K562 (cell line): ENCODE data around the gene CCN6. TPM values are rescaled to one million over a fixed set of nuclear protein-coding genes. Genes with fewer than 3 reads are reported as not detected.

Experiments used
- ATAC-seq: fragments of 200-7000 bp; cut with Tn5 transposase; 3 replicates; pipeline ENCODE4 v1.9.1; 2020; ENCODE audit warnings: moderate library complexity
- BruUV-seq: library from RNA; stranded (reverse); fragments of 400-500 nt; replicated peaks from 2 replicates; lab custom pipeline; 2021; lab: Mats Ljungman, UMichigan
- CTCF ChIA-PET: fragments of 300-600 bp; formaldehyde crosslinking; extraction: SDS; loops from one replicate; lab custom pipeline; 2021; ENCODE audit warnings: low intra/inter-chr PET ratio; lab: Yijun Ruan, JAX
- POLR2A ChIA-PET: fragments of 300-600, 350-650 bp; sonication (Branson Sonifier 250); formaldehyde crosslinking; extraction: SDS; loops from one replicate; lab custom pipeline; 2021; ENCODE audit warnings: antibody characterized with exemption, inconsistent platforms; lab: Yijun Ruan, JAX
- DNase-seq, 4 experiments: peaks; one replicate each; pipeline versions ENCODE4 v3.0.0 to v3.0.0-alpha.2; 2011 to 2018; ENCODE audit warnings: low spot score in 3 of 4, mixed read lengths in 3 of 4; ENCODE audit errors: extremely low read depth in 1 of 4
- FAIRE-seq: peaks from 2 replicates; lab custom pipeline; 2011; peaks lifted over from hg19 to GRCh38; lab: Jason Lieb, UNC
- H2AFZ ChIP-seq: 2 replicates; pipeline ENCODE4 v1.6.0; 2011; ENCODE audit warnings: low read depth, low read length, control low read depth, inconsistent platforms
- H3K27ac ChIP-seq: fragments of 200-600 bp; 3 replicates; pipeline ENCODE4 v1.8.0; 2011; ENCODE audit warnings: low read depth, mild to moderate bottlenecking, control low read depth, inconsistent platforms, low read length, moderate library complexity, mixed read lengths; ENCODE audit errors: extremely low read depth
- H3K27me3 ChIP-seq, 2 experiments: fragments of 300-600 bp in 1 of 2; 2 replicates in 1 of 2; 3 replicates in 1 of 2; pipeline versions ENCODE4 v1.6.0 to v1.8.0; 2011; ENCODE audit warnings: inconsistent platforms in 2 of 2, low read length in 2 of 2, mild to moderate bottlenecking in 1 of 2, mixed read lengths in 1 of 2, moderate library complexity in 1 of 2; ENCODE audit not compliant: control insufficient read depth in 2 of 2, insufficient read depth in 2 of 2
- H3K36me3 ChIP-seq: fragments of 300-600 bp; 3 replicates; pipeline ENCODE4 v1.8.0; 2011; ENCODE audit warnings: mild to moderate bottlenecking, low read length, inconsistent platforms; ENCODE audit not compliant: control insufficient read depth, insufficient read depth
- H3K4me1 ChIP-seq, 2 experiments: fragments of 200-600 bp in 1 of 2; replicated peaks in 1 of 2; 2 replicates in 1 of 2; 3 replicates in 1 of 2; pipeline versions ENCODE4 v1.5.1 to v1.8.0; 2011; ENCODE audit warnings: inconsistent platforms in 2 of 2, low read length in 2 of 2, mild to moderate bottlenecking in 1 of 2, mixed read lengths in 1 of 2, moderate library complexity in 1 of 2; ENCODE audit not compliant: control insufficient read depth in 2 of 2, insufficient read depth in 2 of 2
- H3K4me2 ChIP-seq: 2 replicates; pipeline ENCODE4 v1.6.1; 2011; ENCODE audit warnings: low read length, control low read depth, inconsistent platforms, mixed read lengths; ENCODE audit not compliant: insufficient read depth
- H3K4me3 ChIP-seq: fragments of 200-600 bp; sonication (generic), shearing (Covaris generic); 2 replicates; pipeline ENCODE4 v1.5.1; 2016; ENCODE audit warnings: control low read depth, inconsistent platforms
- H3K79me2 ChIP-seq: fragments of 200-600 bp; 3 replicates; pipeline ENCODE4 v1.8.0; 2011; ENCODE audit warnings: low read length, inconsistent platforms; ENCODE audit not compliant: control insufficient read depth, insufficient read depth
- H3K9ac ChIP-seq, 2 experiments: 2 replicates each; pipeline versions ENCODE4 v1.6.0 to v1.6.1; 2011; ENCODE audit warnings: low read depth in 2 of 2, low read length in 2 of 2, control low read depth in 1 of 2, inconsistent platforms in 1 of 2, mild to moderate bottlenecking in 1 of 2, mixed read lengths in 1 of 2; ENCODE audit not compliant: insufficient read depth in 1 of 2
- H3K9me1 ChIP-seq: one replicate; pipeline ENCODE4 v1.6.0; 2011; ENCODE audit warnings: inconsistent platforms, mild to moderate bottlenecking, low read length, moderate library complexity; ENCODE audit not compliant: control insufficient read depth, insufficient read depth
- H3K9me3 ChIP-seq: replicated peaks from 2 replicates; pipeline ENCODE4 v1.5.1; 2011; ENCODE audit warnings: low read depth, low read length, inconsistent platforms; ENCODE audit not compliant: control insufficient read depth, insufficient read depth
- H4K20me1 ChIP-seq: replicated peaks from 2 replicates; pipeline ENCODE4 v1.6.1; 2011; ENCODE audit warnings: low read length, inconsistent platforms, mixed read lengths; ENCODE audit not compliant: control insufficient read depth, insufficient read depth
- ILK ChIP-seq: fragments of 450-650 bp; IDR thresholded peaks from 2 replicates; pipeline ENCODE4 v1.6.1; 2016; ENCODE audit warnings: missing genetic modification characterization, low read depth, mild to moderate bottlenecking, missing compliant biosample characterization, moderate library complexity, borderline replicate concordance
- MEIS2 ChIP-seq: fragments of 450-650 bp; IDR thresholded peaks from 2 replicates; pipeline ENCODE4 v1.6.1; 2014; ENCODE audit warnings: mild to moderate bottlenecking; ENCODE audit not compliant: partially characterized antibody
- PHB ChIP-seq: fragments of 250-450 bp; sonication (Bioruptor Pico); IDR thresholded peaks from 2 replicates; pipeline ENCODE4 v1.5.0; 2021
- WGBS: fragments of 100-300 bp; shearing (Covaris generic); methylation state at CpG from one replicate; pipeline ENCODE4 v1.1.6; 2016; ENCODE audit warnings: low coverage, mixed read lengths; ENCODE audit not compliant: insufficient coverage; ENCODE audit errors: missing lambda C conversion rate; 5-methylcytosine and 5-hydroxymethylcytosine counted together
- in situ Hi-C: fragments of 300-500 bp; cut with MboI; formaldehyde crosslinking; loops from 4 replicates; pipeline ENCODE4 v1.15.0; 2018; ENCODE audit warnings: inconsistent platforms, mixed read lengths
- intact Hi-C: fragments of 100-400 bp; cut with micrococcal nuclease; formaldehyde crosslinking; loops from 2 replicates; pipeline ENCODE4 v1.14.2; 2022
- polyA plus RNA-seq, 8 experiments: library from polyadenylated mRNA; depleted of rRNA in 4 of 8; stranded (reverse) in 5 of 8; unstranded in 3 of 8; fragments of >200 nt; fragmentation: Nextera tagmentation in 2 of 8; fragmentation: Illumina TruSeq in 1 of 8; extraction: Ambion mirVana in 2 of 8; extraction: Trizol in 1 of 8; gene quantifications; 2 replicates each; pipeline versions ENCODE4 v1.2.1 to v1.2.3, GENCODE V29; 2011 to 2014; ENCODE audit warnings: inconsistent platforms in 1 of 8, missing spikeins in 1 of 8
- total RNA-seq, 7 experiments: library from RNA; depleted of rRNA in 6 of 7; stranded (reverse); fragments of >200 nt in 6 of 7; fragmentation: Illumina TruSeq in 2 of 7; extraction: Trizol in 2 of 7; gene quantifications; 2 replicates each; pipeline versions ENCODE4 v1.2.1 to v1.2.3, GENCODE V29; 2011 to 2021; ENCODE audit warnings: low replicate concordance in 1 of 7

Gene CCN6
- total and polyA plus RNA-seq, 9 of the 15 experiments (the other 6 are each of a cell fraction or from before 2014, with no cell fraction given) = 0.04 to 0.62 (median 0.21) TPM; not detected in 2

GRCh38 chr6:112033791-112034615, 19.9 kb upstream of the CCN6 start:
- POLR2A ChIA-PET = interaction anchor here (1.3 kb wide), 1 partner anchor 13 kb away, joined by 4 read pairs; no protein-coding TSS in a partner anchor
- Histone ChIP-seq H3K4me1 (no peaks in the 10 kb centered on the region), H3K36me3 (no peaks in the 10 kb centered on the region), H3K27me3 (peaks cover 29 to 46% of the 10 kb centered on the region in 2 experiments), H4K20me1 (no peaks in the 10 kb centered on the region; the same call in 1 of the 2 replicates), H3K4me3 (no peak overlapping the region), H3K9ac (no peak overlapping the region), H3K9me1 (no peaks in the 10 kb centered on the region), H2AFZ (no peak overlapping the region), H3K27ac (no peak overlapping the region), H3K9me3 (no peaks in the 10 kb centered on the region), H3K79me2 (no peaks in the 10 kb centered on the region), H3K4me2 (no peak overlapping the region)
- CTCF ChIA-PET = no interaction called here
- 2% methylated on average over 6 of the region's 6 CpGs for WGBS
- peak; percentile 45; the same call in 2 of the 3 replicates for ATAC-seq
- intact Hi-C loops (no loop called here), in situ Hi-C loops (no loop called here)
- FAIRE-seq = no peak
- DNase-seq = no peak
- BruUV-seq = no TSS peak
- no peak for TF ChIP-seq PHB (CRISPR knock-in tag)

GRCh38 chr6:112034616-112034995, 19.3 kb upstream of the CCN6 start:
- CTCF ChIA-PET = no interaction called here
- BruUV-seq = no TSS peak
- no peaks in the 10 kb centered on the region for H3K36me3 ChIP-seq
- no peaks in the 10 kb centered on the region for H3K4me1 ChIP-seq
- H3K27ac ChIP-seq = no peak overlapping the region
- no peaks in the 10 kb centered on the region for H3K79me2 ChIP-seq
- WGBS = 5% methylated on average over 4 of the region's 4 CpGs
- ATAC-seq (no peak), FAIRE-seq (no peak)
- TF ChIP-seq MEIS2 (peak; percentile 6), ILK (tag) (no peak)
- TF ChIP-seq, all 486 proteins: peak for 1
- POLR2A ChIA-PET = interaction anchor here (1.3 kb wide), 1 partner anchor 14 kb away, joined by 4 read pairs; no protein-coding TSS in a partner anchor
- H3K9me1 ChIP-seq = no peaks in the 10 kb centered on the region
- no peak for DNase-seq
- H4K20me1 ChIP-seq = no peaks in the 10 kb centered on the region; the same call in 1 of the 2 replicates
- no peaks in the 10 kb centered on the region for H3K9me3 ChIP-seq
- peaks cover 29 to 51% of the 10 kb centered on the region in 2 experiments for H3K27me3 ChIP-seq
- H3K9ac ChIP-seq = no peak overlapping the region
- in situ Hi-C loops (no loop called here), intact Hi-C loops (no loop called here)
- H3K4me3 ChIP-seq = no peak overlapping the region
- no peak overlapping the region for H3K4me2 ChIP-seq
- no peak overlapping the region for H2AFZ ChIP-seq
